Measurements from ENCODE around the gene LRRTM2. TPM values are rescaled to one million over a fixed set of nuclear protein-coding genes. Genes with fewer than 3 reads are reported as not detected.

Gene LRRTM2
- total and polyA plus RNA-seq, 2 donors (not counting 3 experiments of a cell fraction or from before 2014, with no cell fraction given): 0.06 to 0.20 TPM

DNA sequence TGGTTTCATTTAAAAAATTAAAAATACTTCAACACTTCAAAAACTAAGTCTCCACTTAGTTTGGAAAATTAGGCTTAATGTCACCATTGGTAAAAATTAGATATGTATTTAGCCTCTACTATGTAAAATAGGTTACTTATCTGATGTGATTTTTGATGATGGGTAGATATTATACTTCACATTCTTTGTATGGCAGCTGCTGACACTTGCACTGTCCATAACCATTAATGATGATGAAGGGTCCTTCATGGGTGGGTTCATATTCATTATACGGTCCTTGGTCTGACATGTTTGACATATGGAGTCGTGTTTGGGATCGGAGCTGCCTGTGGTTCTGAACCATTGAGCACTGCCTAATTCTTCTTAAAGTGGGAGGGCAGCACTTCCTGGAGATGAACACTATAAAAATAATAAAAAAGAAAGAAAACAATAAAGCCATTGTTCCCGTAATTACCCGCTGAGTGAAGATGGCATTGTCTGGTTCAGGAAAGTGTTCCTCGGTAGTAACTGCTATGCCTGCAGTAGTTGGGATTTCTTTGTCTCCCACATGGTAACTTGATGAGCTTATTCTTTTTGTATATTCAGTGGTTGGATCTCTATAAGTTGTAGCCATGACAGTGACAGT lies 2.2 kb downstream of the LRRTM2 start:
- Histone ChIP-seq H2AFZ (ENCODE audit: low read depth, low read length) (no peak overlapping the region), H3K36me3 (ENCODE audit: control insufficient read depth in 2 of 2, extremely low read depth in 1 of 2, insufficient read depth in 2 of 2, low read length in 2 of 2) (no peaks in the 10 kb centered on the region), H3K79me2 (ENCODE audit: control insufficient read depth, insufficient read depth, low read length) (peaks cover 80% of the 10 kb centered on the region), H3K4me1 (ENCODE audit: control insufficient read depth, extremely low read depth, insufficient read depth, low read length) (peaks cover 19% of the 10 kb centered on the region), H3K4me2 (ENCODE audit: insufficient read depth, low read length) (no peak overlapping the region), H3K4me3 (replicated peaks in 1 of 3; ENCODE audit: insufficient read depth in 1 of 3, low read depth in 1 of 3, low read length in 3 of 3) (no peak overlapping the region), H3K9me3 (replicated peaks; ENCODE audit: control insufficient read depth, insufficient read depth, low read length) (no peaks in the 10 kb centered on the region), H3K27me3 (ENCODE audit: control insufficient read depth in 2 of 2, insufficient read depth in 2 of 2, low read length in 2 of 2) (no peaks in the 10 kb centered on the region), H3K9ac (replicated peaks; ENCODE audit: extremely low read depth, insufficient read depth, low read length) (no peak overlapping the region), H4K20me1 (replicated peaks; ENCODE audit: control insufficient read depth, extremely low read depth, insufficient read depth, low read length) (peaks cover 9% of the 10 kb centered on the region), H3K27ac (ENCODE audit: insufficient read depth, low read depth, low read length) (no peak overlapping the region), H3K9me1 (replicated peaks; ENCODE audit: control insufficient read depth, extremely low read depth, insufficient read depth, low read length) (no peaks in the 10 kb centered on the region)
- dilution Hi-C loops (cut with MboI; ENCODE audit: extremely low pct_ligation_motif_present, low sequenced_read_pairs) (no loop called here), intact Hi-C loops (cut with micrococcal nuclease) (loop anchor here (1.0 kb wide), 1 partner anchor 48 kb away; no protein-coding TSS in a partner anchor)
- DNase-seq (ENCODE audit: low read depth, low spot score) (peak; percentile 43), FAIRE-seq (no peak)
- no TSS peak for BruUV-seq (replicated peaks)
- CTCF ChIA-PET: interaction anchor here (0.7 to 3.4 kb wide), 5 partner anchors 12 to 83 kb away, joined by 3 to 7 read pairs (median 3); no protein-coding TSS in a partner anchor
- TF ChIP-seq FOS (IDR thresholded peaks at IDR 0.05; ENCODE audit: borderline replicate concordance, insufficient read depth, low read length) (no peak), EZH2 (IDR thresholded peaks at IDR 0.05; ENCODE audit: borderline replicate concordance, low read depth, low read length, severe bottlenecking) (no peak), GATA2 (IDR thresholded peaks at IDR 0.05; ENCODE audit: insufficient read depth, insufficient read length, low read depth, low read length) (no peak), MYC (IDR thresholded peaks at IDR 0.05; ENCODE audit: low read depth, low read length) (no peak), JUN (IDR thresholded peaks at IDR 0.05; ENCODE audit: borderline replicate concordance, insufficient read depth, insufficient read length, low read depth) (no peak), POLR2A (IDR thresholded peaks at IDR 0.05; ENCODE audit: low read depth, low read length) (no peak)
- TF ChIP-seq, protein P1, sequence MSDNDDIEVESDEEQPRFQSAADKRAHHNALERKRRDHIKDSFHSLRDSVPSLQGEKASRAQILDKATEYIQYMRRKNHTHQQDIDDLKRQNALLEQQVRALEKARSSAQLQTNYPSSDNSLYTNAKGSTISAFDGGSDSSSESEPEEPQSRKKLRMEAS (IDR thresholded peaks at IDR 0.05; ENCODE audit: insufficient read depth, insufficient read length): no peak
- TF ChIP-seq, protein P2, sequence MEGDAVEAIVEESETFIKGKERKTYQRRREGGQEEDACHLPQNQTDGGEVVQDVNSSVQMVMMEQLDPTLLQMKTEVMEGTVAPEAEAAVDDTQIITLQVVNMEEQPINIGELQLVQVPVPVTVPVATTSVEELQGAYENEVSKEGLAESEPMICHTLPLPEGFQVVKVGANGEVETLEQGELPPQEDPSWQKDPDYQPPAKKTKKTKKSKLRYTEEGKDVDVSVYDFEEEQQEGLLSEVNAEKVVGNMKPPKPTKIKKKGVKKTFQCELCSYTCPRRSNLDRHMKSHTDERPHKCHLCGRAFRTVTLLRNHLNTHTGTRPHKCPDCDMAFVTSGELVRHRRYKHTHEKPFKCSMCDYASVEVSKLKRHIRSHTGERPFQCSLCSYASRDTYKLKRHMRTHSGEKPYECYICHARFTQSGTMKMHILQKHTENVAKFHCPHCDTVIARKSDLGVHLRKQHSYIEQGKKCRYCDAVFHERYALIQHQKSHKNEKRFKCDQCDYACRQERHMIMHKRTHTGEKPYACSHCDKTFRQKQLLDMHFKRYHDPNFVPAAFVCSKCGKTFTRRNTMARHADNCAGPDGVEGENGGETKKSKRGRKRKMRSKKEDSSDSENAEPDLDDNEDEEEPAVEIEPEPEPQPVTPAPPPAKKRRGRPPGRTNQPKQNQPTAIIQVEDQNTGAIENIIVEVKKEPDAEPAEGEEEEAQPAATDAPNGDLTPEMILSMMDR (IDR thresholded peaks at IDR 0.05; ENCODE audit: extremely low read depth in 1 of 2, insufficient read depth in 1 of 2, low read depth in 1 of 2, low read length in 2 of 2): no peak
- POLR2A ChIA-PET: no interaction called here

Data from endothelial cell of umbilical vein (primary cell).